Measurements from ENCODE around the gene RERE.

Gene RERE

DNA sequence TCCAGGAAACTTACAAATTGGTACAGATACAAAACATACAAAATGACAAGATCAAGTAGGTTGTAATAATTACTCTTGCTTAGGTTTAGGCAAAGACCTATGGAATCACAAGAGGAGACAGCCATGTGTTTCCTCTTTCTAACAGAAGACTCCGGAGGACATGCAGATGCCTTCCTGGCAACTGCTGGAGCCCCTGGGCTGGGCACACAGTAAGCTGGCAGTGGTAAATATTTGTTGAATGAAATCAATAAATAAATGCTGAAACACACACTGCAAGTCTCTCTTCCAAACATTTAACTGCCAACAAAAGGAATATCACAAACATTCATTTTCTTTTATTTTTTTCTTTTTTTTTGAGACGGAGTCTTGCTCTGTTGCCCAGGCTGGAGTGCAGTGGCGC, 350.1 kb downstream of the RERE start:
- no peak for DNase-seq (ENCODE audit: low spot score)
- in situ Hi-C loops (cut with MboI; ENCODE audit: low pct_unique_long_range_greater_than_20kb, low sequenced_read_pairs, unreplicated experiment): no loop called here
- TF ChIP-seq, protein P1, sequence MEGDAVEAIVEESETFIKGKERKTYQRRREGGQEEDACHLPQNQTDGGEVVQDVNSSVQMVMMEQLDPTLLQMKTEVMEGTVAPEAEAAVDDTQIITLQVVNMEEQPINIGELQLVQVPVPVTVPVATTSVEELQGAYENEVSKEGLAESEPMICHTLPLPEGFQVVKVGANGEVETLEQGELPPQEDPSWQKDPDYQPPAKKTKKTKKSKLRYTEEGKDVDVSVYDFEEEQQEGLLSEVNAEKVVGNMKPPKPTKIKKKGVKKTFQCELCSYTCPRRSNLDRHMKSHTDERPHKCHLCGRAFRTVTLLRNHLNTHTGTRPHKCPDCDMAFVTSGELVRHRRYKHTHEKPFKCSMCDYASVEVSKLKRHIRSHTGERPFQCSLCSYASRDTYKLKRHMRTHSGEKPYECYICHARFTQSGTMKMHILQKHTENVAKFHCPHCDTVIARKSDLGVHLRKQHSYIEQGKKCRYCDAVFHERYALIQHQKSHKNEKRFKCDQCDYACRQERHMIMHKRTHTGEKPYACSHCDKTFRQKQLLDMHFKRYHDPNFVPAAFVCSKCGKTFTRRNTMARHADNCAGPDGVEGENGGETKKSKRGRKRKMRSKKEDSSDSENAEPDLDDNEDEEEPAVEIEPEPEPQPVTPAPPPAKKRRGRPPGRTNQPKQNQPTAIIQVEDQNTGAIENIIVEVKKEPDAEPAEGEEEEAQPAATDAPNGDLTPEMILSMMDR (IDR thresholded peaks at IDR 0.05; ENCODE audit: extremely low read depth, insufficient read depth, missing control alignments): no peak

DNA sequence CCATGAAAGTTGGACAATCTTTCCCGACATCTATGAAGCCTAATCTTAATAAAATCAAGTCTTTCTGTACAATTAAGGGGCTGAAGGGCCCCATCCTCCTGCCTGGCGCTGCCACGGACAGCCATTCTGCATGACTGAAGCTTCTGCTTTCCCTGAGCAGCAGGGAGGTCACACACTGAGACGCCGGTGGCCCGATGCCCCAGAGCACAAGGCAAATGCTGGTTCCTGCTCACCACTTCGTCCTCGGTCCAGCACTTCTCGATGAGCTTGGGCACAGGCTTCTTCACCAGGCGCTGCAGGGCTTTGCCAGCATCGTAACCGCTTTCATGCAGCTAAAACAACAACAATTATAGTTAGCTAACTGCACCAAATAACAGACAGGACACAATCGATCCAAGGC, 351.7 kb downstream of the RERE start:
- in situ Hi-C loops (cut with MboI; ENCODE audit: low pct_unique_long_range_greater_than_20kb, low sequenced_read_pairs, unreplicated experiment): no loop called here
- DNase-seq (ENCODE audit: low spot score): no peak
- TF ChIP-seq, protein P1 (IDR thresholded peaks at IDR 0.05; ENCODE audit: extremely low read depth, insufficient read depth, missing control alignments): no peak

DNA sequence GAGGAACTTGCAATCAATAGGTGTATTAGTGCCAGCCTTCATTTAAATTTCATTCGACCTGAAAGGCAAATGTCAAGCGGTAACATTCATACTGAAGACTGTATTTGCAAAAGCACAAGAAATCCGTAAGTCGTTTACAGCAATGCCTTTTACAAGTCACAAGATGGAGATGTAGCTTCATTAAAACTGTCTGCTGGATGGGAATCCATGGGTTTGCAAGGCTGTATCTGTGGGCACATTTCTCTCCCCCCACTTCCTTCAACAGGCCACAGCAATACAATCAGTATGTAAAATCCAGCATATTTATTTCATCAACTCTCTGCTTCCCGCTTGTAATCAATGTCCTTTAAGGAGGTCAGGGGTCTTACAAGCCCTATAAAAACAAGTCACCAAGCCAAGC, 352.4 kb downstream of the RERE start:
- DNase-seq (ENCODE audit: low spot score): no peak

DNA sequence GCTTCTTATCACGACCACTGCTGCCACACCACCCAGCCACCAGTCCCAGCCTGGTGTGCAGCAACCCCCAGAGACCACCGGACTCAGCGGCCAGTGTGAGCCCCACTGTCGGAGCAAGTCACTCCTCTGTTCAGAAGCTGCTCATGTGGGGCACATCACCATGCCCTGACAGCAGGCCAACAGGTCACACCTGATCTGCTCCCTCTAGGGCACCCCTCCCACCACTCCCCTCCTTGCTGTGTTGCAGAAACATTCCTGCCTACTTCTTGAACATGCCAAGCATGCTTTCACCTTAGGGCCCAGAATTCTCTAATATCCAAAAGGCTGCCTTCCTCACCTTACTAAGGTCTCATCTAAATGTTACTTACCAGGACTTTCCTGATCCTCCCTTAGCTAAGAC, 353.1 kb downstream of the RERE start:
- TF ChIP-seq, protein P1 (IDR thresholded peaks at IDR 0.05; ENCODE audit: extremely low read depth, insufficient read depth, missing control alignments): no peak
- in situ Hi-C loops (cut with MboI; ENCODE audit: low pct_unique_long_range_greater_than_20kb, low sequenced_read_pairs, unreplicated experiment): no loop called here
- DNase-seq (ENCODE audit: low spot score): no peak

More for the DNA sequence above, 352.4 kb downstream of the RERE start:
- in situ Hi-C loops (cut with MboI; ENCODE audit: low pct_unique_long_range_greater_than_20kb, low sequenced_read_pairs, unreplicated experiment): no loop called here
- TF ChIP-seq, protein P1 (IDR thresholded peaks at IDR 0.05; ENCODE audit: extremely low read depth, insufficient read depth, missing control alignments): no peak

DNA sequence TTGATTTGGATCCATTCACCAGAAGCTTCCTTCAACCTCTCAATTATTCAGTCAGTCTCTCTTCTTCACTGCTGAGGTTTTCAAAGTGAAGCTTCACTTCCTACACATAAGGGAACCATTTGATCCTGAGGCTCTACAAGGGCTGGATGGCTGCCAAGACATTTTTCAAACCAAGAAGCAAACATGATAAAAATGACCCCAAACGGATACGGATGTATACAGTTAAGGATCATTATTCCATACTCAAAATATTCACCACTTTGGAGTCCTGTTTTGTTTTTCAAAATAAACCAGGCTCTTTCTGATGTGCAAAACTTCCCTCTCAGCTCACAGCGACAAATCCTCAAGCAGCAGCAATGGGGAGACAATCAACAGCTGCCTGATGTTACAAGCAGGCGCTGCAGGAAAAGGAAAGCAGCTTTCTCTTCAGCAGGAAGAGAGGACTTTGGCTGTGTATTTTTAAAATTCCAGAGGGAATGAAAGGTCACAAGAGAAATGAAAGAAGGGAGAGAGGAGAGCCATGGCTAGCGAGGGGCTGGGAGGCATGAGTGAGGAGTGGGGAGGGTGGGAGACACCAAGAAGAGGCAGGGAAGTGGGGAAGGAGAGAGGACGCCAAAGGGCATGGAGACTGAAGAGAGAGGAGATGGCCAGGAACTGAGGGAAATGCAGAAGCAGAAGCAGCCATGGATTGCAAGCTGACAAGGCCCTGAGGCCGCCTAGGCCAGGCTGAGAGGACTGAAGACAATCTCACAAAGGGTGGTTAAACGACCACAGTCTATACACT, 354.1 kb downstream of the RERE start:
- no peak for DNase-seq (ENCODE audit: low spot score)
- TF ChIP-seq, protein P1 (IDR thresholded peaks at IDR 0.05; ENCODE audit: extremely low read depth, insufficient read depth, missing control alignments): no peak
- in situ Hi-C loops (cut with MboI; ENCODE audit: low pct_unique_long_range_greater_than_20kb, low sequenced_read_pairs, unreplicated experiment): no loop called here

DNA sequence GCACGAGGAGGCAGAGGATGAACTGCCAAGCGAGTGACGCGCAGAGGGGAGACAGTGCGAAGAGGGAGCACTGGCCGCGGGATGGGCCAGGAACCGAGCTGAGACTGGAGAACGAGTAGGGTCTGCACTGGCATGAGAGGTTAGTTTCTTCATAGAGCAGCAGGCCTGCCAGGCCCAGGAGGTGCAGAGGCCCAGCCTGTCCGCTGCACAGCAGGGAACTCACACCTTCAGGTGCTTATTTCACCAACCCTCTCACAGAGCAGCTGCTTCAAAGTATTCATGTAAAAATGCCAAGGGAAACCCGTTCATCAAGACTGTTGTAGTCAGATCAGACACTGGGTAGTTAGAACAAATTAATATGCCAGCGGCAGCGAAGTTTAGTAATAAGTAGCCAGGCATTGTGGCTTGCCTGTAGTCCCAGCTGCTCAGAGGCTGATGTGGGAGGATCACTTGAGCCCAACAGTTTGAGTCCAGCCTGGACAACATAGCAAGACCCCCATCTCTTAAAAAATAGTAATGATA, 355.0 kb downstream of the RERE start:
- in situ Hi-C loops (cut with MboI; ENCODE audit: low pct_unique_long_range_greater_than_20kb, low sequenced_read_pairs, unreplicated experiment): no loop called here
- TF ChIP-seq, protein P1 (IDR thresholded peaks at IDR 0.05; ENCODE audit: extremely low read depth, insufficient read depth, missing control alignments): no peak
- DNase-seq (ENCODE audit: low spot score): no peak

Data from GM13977 (cell line).